A172 (cell line): ENCODE results near the gene PRICKLE4. TPM values are rescaled to one million over a fixed set of nuclear protein-coding genes. Genes with fewer than 3 reads are reported as not detected.

Experiments
- total RNA-seq: library from RNA; depleted of rRNA; stranded (reverse); fragments of >200 nt; shearing (Covaris generic); gene quantifications from 2 replicates; pipeline ENCODE4 v1.2.3, GENCODE V29; 2014; rRNA removed

The PRICKLE4 gene
- total RNA-seq, 1 experiment from 2014 or later: not detected

Other genes starting within 250 kb of the PRICKLE4 start
- gene FOXP4, start 234.4 kb upstream of the PRICKLE4 start, total RNA-seq: 3.9 and 5.4 TPM in 2 replicates
- gene MDFI, start 142.3 kb upstream of the PRICKLE4 start, total RNA-seq: not detected in 2 replicates
- 6.0 and 9.6 TPM in 2 replicates for gene TFEB, start 45.2 kb upstream of the PRICKLE4 start, total RNA-seq
- not detected in 2 replicates for gene PGC, start 33.4 kb upstream of the PRICKLE4 start, total RNA-seq
- 0.72 and 0.81 TPM in 2 replicates for gene FRS3, start 882 bp upstream of the PRICKLE4 start, total RNA-seq
- 209 and 224 TPM in 2 replicates for gene TOMM6, start 6.9 kb downstream of the PRICKLE4 start, total RNA-seq
- gene USP49, start 114.6 kb downstream of the PRICKLE4 start, total RNA-seq: 0.74 and 1.1 TPM in 2 replicates
- gene MED20, start 140.4 kb downstream of the PRICKLE4 start, total RNA-seq: 31.1 and 32.0 TPM in 2 replicates
- gene BYSL, start 140.7 kb downstream of the PRICKLE4 start, total RNA-seq: 14.1 and 17.5 TPM in 2 replicates
- gene CCND3, start 161.0 kb downstream of the PRICKLE4 start, total RNA-seq: 46.6 and 51.7 TPM in 2 replicates